Ishikawa (cell line): ENCODE data around the gene KDR.

Source experiments
- CREB1 ChIP-seq: IDR thresholded peaks from 2 replicates; pipeline ENCODE4 v1.6.1; 2012; ENCODE audit warnings: low read depth
- EP300 ChIP-seq: IDR thresholded peaks from 2 replicates; pipeline ENCODE4 v1.6.1; 2012; ENCODE audit warnings: borderline replicate concordance
- NFIC ChIP-seq: IDR thresholded peaks from 2 replicates; pipeline ENCODE4 v1.6.1; 2012
- RAD21 ChIP-seq: IDR thresholded peaks from 2 replicates; pipeline ENCODE4 v1.6.1; 2012; ENCODE audit warnings: low read depth
- TAF1 ChIP-seq: IDR thresholded peaks from 2 replicates; pipeline ENCODE4 v1.6.1; 2012; ENCODE audit warnings: low read depth, mild to moderate bottlenecking
- TEAD4 ChIP-seq: IDR thresholded peaks from 2 replicates; pipeline ENCODE4 v1.6.1; 2012
- TF ChIP-seq, protein P1 (sequence below): IDR thresholded peaks from 2 replicates; pipeline ENCODE4 v1.6.1; 2012
- TF ChIP-seq, protein P2 (sequence below): IDR thresholded peaks from 2 replicates; pipeline ENCODE4 v1.6.1; 2012; ENCODE audit warnings: low read depth, mild to moderate bottlenecking

DNA sequence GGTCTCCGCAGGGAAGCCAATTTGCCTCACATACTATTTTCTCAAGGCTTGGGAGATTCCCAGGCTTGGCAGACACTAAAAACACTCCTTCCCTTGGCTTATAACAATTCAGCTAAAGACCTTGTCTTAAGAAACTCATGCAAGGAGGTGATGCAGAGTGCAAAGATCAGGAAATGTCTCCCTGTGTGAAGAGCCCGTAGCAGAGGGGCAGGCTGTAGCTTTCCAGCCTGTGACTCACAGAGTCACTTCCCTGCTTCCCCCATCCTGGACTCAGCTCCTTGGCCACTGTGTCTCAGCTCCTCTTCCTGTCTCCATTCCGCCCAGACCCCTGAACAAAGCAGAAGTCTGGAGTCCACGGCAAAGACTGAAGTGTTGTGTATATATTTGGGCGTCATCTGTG is 56.1 kb downstream of the KDR start:
- TF ChIP-seq, protein P1, sequence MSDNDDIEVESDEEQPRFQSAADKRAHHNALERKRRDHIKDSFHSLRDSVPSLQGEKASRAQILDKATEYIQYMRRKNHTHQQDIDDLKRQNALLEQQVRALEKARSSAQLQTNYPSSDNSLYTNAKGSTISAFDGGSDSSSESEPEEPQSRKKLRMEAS, result no peak
- TF ChIP-seq, protein P2, sequence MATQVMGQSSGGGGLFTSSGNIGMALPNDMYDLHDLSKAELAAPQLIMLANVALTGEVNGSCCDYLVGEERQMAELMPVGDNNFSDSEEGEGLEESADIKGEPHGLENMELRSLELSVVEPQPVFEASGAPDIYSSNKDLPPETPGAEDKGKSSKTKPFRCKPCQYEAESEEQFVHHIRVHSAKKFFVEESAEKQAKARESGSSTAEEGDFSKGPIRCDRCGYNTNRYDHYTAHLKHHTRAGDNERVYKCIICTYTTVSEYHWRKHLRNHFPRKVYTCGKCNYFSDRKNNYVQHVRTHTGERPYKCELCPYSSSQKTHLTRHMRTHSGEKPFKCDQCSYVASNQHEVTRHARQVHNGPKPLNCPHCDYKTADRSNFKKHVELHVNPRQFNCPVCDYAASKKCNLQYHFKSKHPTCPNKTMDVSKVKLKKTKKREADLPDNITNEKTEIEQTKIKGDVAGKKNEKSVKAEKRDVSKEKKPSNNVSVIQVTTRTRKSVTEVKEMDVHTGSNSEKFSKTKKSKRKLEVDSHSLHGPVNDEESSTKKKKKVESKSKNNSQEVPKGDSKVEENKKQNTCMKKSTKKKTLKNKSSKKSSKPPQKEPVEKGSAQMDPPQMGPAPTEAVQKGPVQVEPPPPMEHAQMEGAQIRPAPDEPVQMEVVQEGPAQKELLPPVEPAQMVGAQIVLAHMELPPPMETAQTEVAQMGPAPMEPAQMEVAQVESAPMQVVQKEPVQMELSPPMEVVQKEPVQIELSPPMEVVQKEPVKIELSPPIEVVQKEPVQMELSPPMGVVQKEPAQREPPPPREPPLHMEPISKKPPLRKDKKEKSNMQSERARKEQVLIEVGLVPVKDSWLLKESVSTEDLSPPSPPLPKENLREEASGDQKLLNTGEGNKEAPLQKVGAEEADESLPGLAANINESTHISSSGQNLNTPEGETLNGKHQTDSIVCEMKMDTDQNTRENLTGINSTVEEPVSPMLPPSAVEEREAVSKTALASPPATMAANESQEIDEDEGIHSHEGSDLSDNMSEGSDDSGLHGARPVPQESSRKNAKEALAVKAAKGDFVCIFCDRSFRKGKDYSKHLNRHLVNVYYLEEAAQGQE, result no peak
- TF ChIP-seq RAD21 (no peak), CREB1 (no peak), EP300 (no peak), TAF1 (no peak), NFIC (no peak), TEAD4 (no peak)
